IMR-90 (cell line): Measurements from ENCODE around the gene SAYSD1. TPM values are rescaled to one million over a fixed set of nuclear protein-coding genes. Genes with fewer than 3 reads are reported as not detected.

ENCODE experiments used
- ATAC-seq: fragments of 200-7000 bp; cut with Tn5 transposase; 2 replicates; pipeline ENCODE4 v1.9.1; 2020; ENCODE audit warnings: low read depth, mild to moderate bottlenecking, moderate library complexity
- BruUV-seq: library from RNA; stranded (reverse); fragments of 400-500 nt; replicated peaks from 2 replicates; lab custom pipeline; 2021; lab: Mats Ljungman, UMichigan
- CTCF ChIA-PET: fragments of 300-600 bp; formaldehyde crosslinking; extraction: SDS; loops from one replicate; lab custom pipeline; 2021; ENCODE audit warnings: antibody characterized with exemption; lab: Yijun Ruan, JAX
- POLR2A ChIA-PET: fragments of 300-600 bp; sonication (Branson Sonifier 250); formaldehyde crosslinking; loops from one replicate; lab custom pipeline; 2022; ENCODE audit warnings: antibody characterized with exemption; ENCODE audit not compliant: unreplicated experiment; lab: Charles Lee
- DNase-seq: peaks from one replicate; pipeline ENCODE4 v3.0.0; 2013
- H2AFZ ChIP-seq: replicated peaks from 2 replicates; pipeline ENCODE3; 2013; ENCODE audit warnings: low read length, mild to moderate bottlenecking; ENCODE audit not compliant: poor library complexity
- H2AK5ac ChIP-seq: 2 replicates; pipeline ENCODE4 v1.6.1; 2013; ENCODE audit warnings: low read depth, low read length, inconsistent platforms
- H2AK9ac ChIP-seq: replicated peaks from 2 replicates; pipeline ENCODE3; 2013; ENCODE audit warnings: mild to moderate bottlenecking, low read depth, low read length, moderate library complexity; ENCODE audit not compliant: poor library complexity
- H2BK120ac ChIP-seq: 2 replicates; pipeline ENCODE4 v1.6.1; 2013; ENCODE audit warnings: low read depth, low read length, inconsistent platforms
- H2BK15ac ChIP-seq: 3 replicates; pipeline ENCODE4 v1.6.1; 2013; ENCODE audit warnings: low read depth, low read length, inconsistent platforms
- H2BK20ac ChIP-seq: 2 replicates; pipeline ENCODE4 v1.6.1; 2013; ENCODE audit warnings: low read depth, mild to moderate bottlenecking, inconsistent platforms, low read length, moderate library complexity
- H2BK5ac ChIP-seq: 2 replicates; pipeline ENCODE4 v1.6.1; 2013; ENCODE audit warnings: mild to moderate bottlenecking, low read depth, low read length, inconsistent platforms; ENCODE audit not compliant: poor library complexity, severe bottlenecking
- H3K14ac ChIP-seq: replicated peaks from 2 replicates; pipeline ENCODE4 v1.6.1; 2013; ENCODE audit warnings: low read depth, low read length, inconsistent platforms
- H3K18ac ChIP-seq: 2 replicates; pipeline ENCODE4 v1.6.1; 2013; ENCODE audit warnings: low read depth, low read length, control low read depth
- H3K23ac ChIP-seq: 2 replicates; pipeline ENCODE4 v1.6.1; 2013; ENCODE audit warnings: low read depth, low read length, inconsistent platforms
- H3K27ac ChIP-seq: 2 replicates; pipeline ENCODE4 v1.5.1; 2013; ENCODE audit warnings: mild to moderate bottlenecking, control low read depth, low read length; ENCODE audit not compliant: insufficient read depth
- H3K27me3 ChIP-seq: 2 replicates; pipeline ENCODE4 v1.6.1; 2013; ENCODE audit warnings: low read length; ENCODE audit not compliant: control insufficient read depth, insufficient read depth
- H3K36me3 ChIP-seq: 2 replicates; pipeline ENCODE4 v1.6.1; 2013; ENCODE audit warnings: low read length, mixed read lengths; ENCODE audit not compliant: control insufficient read depth, insufficient read depth
- H3K4ac ChIP-seq: 2 replicates; pipeline ENCODE4 v1.6.1; 2013; ENCODE audit warnings: low read depth, low read length, inconsistent platforms
- H3K4me1 ChIP-seq: 2 replicates; pipeline ENCODE4 v1.6.1; 2013; ENCODE audit warnings: low read length, mixed read lengths; ENCODE audit not compliant: control insufficient read depth, insufficient read depth
- H3K4me2 ChIP-seq: 2 replicates; pipeline ENCODE4 v1.6.1; 2013; ENCODE audit warnings: low read depth, mild to moderate bottlenecking, control low read depth, low read length, moderate library complexity
- H3K4me3 ChIP-seq: 2 replicates; pipeline ENCODE4 v1.5.1; 2013; ENCODE audit warnings: low read depth, mild to moderate bottlenecking, control low read depth, low read length, moderate library complexity; ENCODE audit not compliant: insufficient read depth
- H3K56ac ChIP-seq: 2 replicates; pipeline ENCODE4 v1.6.1; 2013; ENCODE audit warnings: low read length, inconsistent platforms; ENCODE audit not compliant: insufficient read depth; ENCODE audit errors: extremely low read depth
- H3K79me1 ChIP-seq, 2 experiments: 2 replicates each; pipeline ENCODE4 v1.6.1; 2013; ENCODE audit warnings: low read length in 2 of 2, inconsistent platforms in 1 of 2, low read depth in 1 of 2
- H3K9ac ChIP-seq: 2 replicates; pipeline ENCODE4 v1.6.1; 2013; ENCODE audit warnings: low read depth, low read length, control low read depth
- H3K9me1 ChIP-seq: 2 replicates; pipeline ENCODE4 v1.6.1; 2013; ENCODE audit warnings: low read length, inconsistent platforms; ENCODE audit not compliant: insufficient read depth
- H3K9me3 ChIP-seq: 2 replicates; pipeline ENCODE4 v1.6.1; 2013; ENCODE audit warnings: low read length; ENCODE audit not compliant: control insufficient read depth, insufficient read depth
- H4K20me1 ChIP-seq: 2 replicates; pipeline ENCODE4 v1.6.1; 2013; ENCODE audit warnings: low read length, inconsistent platforms; ENCODE audit not compliant: insufficient read depth
- H4K5ac ChIP-seq: 2 replicates; pipeline ENCODE4 v1.6.1; 2013; ENCODE audit warnings: mild to moderate bottlenecking, low read depth, low read length, control low read depth
- H4K8ac ChIP-seq, 2 experiments: 2 replicates each; pipeline ENCODE4 v1.6.1; 2013; ENCODE audit warnings: low read depth in 2 of 2, low read length in 2 of 2, control low read depth in 1 of 2, inconsistent platforms in 1 of 2
- H4K91ac ChIP-seq: 2 replicates; pipeline ENCODE4 v1.6.1; 2013; ENCODE audit warnings: low read depth, low read length, inconsistent platforms; ENCODE audit not compliant: insufficient read depth
- BHLHE40 ChIP-seq: fragments of 150-350 bp; IDR thresholded peaks from 2 replicates; pipeline ENCODE4 v1.6.1; 2016; ENCODE audit warnings: mild to moderate bottlenecking, low read depth, low read length
- CEBPB ChIP-seq: IDR thresholded peaks from 2 replicates; pipeline ENCODE4 v1.6.1; 2012; ENCODE audit warnings: low read depth, low read length, improper control_type of control experiment
- CHD1 ChIP-seq: IDR thresholded peaks from 2 replicates; pipeline ENCODE4 v1.6.1; 2012; ENCODE audit warnings: low read depth, low read length, improper control_type of control experiment
- FOS ChIP-seq: fragments of 150-350 bp; IDR thresholded peaks from 2 replicates; pipeline ENCODE4 v1.6.1; 2016; ENCODE audit warnings: low read depth, low read length
- MAFK ChIP-seq: IDR thresholded peaks from 2 replicates; pipeline ENCODE4 v1.6.1; 2012; ENCODE audit warnings: low read depth, low read length, improper control_type of control experiment
- MAZ ChIP-seq: IDR thresholded peaks from 2 replicates; pipeline ENCODE4 v1.6.1; 2012; ENCODE audit warnings: low read depth, mild to moderate bottlenecking, low read length, improper control_type of control experiment, moderate library complexity, borderline replicate concordance
- MXI1 ChIP-seq: IDR thresholded peaks from 2 replicates; pipeline ENCODE4 v1.6.1; 2012; ENCODE audit warnings: low read depth, mild to moderate bottlenecking, low read length, moderate library complexity, borderline replicate concordance
- NFE2L2 ChIP-seq: fragments of 150-350 bp; IDR thresholded peaks from 2 replicates; pipeline ENCODE4 v1.6.1; 2016; ENCODE audit warnings: low read depth, mild to moderate bottlenecking, low read length
- POLR2A ChIP-seq: IDR thresholded peaks from 2 replicates; pipeline ENCODE4 v1.6.1; 2012; ENCODE audit warnings: mild to moderate bottlenecking, low read depth, low read length
- RAD21 ChIP-seq: IDR thresholded peaks from 2 replicates; pipeline ENCODE4 v1.6.1; 2012; ENCODE audit warnings: low read length, improper control_type of control experiment
- RCOR1 ChIP-seq: IDR thresholded peaks from 2 replicates; pipeline ENCODE4 v1.6.1; 2012; ENCODE audit warnings: mild to moderate bottlenecking, low read length, improper control_type of control experiment; ENCODE audit not compliant: insufficient replicate concordance
- RFX5 ChIP-seq: IDR thresholded peaks from 2 replicates; pipeline ENCODE4 v1.8.0; 2012; ENCODE audit warnings: low read depth, mild to moderate bottlenecking, low read length, moderate library complexity
- SMC3 ChIP-seq: fragments of 150-350 bp; IDR thresholded peaks from 2 replicates; pipeline ENCODE4 v1.6.1; 2016; ENCODE audit warnings: low read depth, mild to moderate bottlenecking, antibody characterized with exemption, low read length, moderate library complexity
- WGBS, 2 experiments: methylation state at CpG; one replicate each; pipeline versions ENCODE4 v1.1.5 to v1.1.7; 2013; ENCODE audit warnings: missing lambda C conversion rate in 2 of 2; ENCODE audit not compliant: insufficient read length in 1 of 2; ENCODE audit errors: extremely low coverage in 2 of 2; 5-methylcytosine and 5-hydroxymethylcytosine counted together
- dilution Hi-C: fragments of 300-500 bp; cut with HindIII; formaldehyde crosslinking; loops from one replicate; pipeline ENCODE4 v1.14.3; 2018; ENCODE audit warnings: low sequenced_read_pairs; ENCODE audit not compliant: unreplicated experiment
- in situ Hi-C: fragments of 300-500 bp; cut with MboI; formaldehyde crosslinking; loops from 3 replicates; pipeline ENCODE4 v1.14.3; 2019; ENCODE audit warnings: low sequenced_read_pairs, inconsistent platforms, mixed read lengths
- intact Hi-C: fragments of 100-400 bp; cut with micrococcal nuclease; formaldehyde crosslinking; loops from 2 replicates; pipeline ENCODE4 v1.10.0; 2022
- polyA plus RNA-seq, 3 experiments: library from polyadenylated mRNA; depleted of rRNA; stranded (reverse); fragments of >200 nt; gene quantifications; 2 replicates each; pipeline ENCODE4 v1.2.3, GENCODE V29; 2012; ENCODE audit warnings: low replicate concordance in 1 of 3
- total RNA-seq: library from RNA; depleted of rRNA; stranded (reverse); fragments of >200 nt; gene quantifications from 2 replicates; pipeline ENCODE4 v1.2.3, GENCODE V29; 2012
- TF ChIP-seq, protein P1 (sequence below): fragments of 150-350 bp; IDR thresholded peaks from 2 replicates; pipeline ENCODE4 v1.6.1; 2017; ENCODE audit warnings: mild to moderate bottlenecking, antibody characterized with exemption, low read length, low read depth
- TF ChIP-seq, protein P2 (sequence below): conservative IDR thresholded peaks from 2 replicates; pipeline ENCODE4 v1.5.1; 2012; ENCODE audit warnings: mild to moderate bottlenecking, low read depth, low read length, improper control_type of control experiment
- TF ChIP-seq, protein P3 (sequence below): fragments of 150-350 bp; IDR thresholded peaks from 2 replicates; pipeline ENCODE4 v1.6.1; 2016; ENCODE audit warnings: low read depth, mild to moderate bottlenecking, low read length, moderate library complexity, borderline replicate concordance

Gene SAYSD1
- total and polyA plus RNA-seq, 2 of the 4 experiments (the other 2 are of a cell fraction): 5.7 to 5.9 TPM

DNA sequence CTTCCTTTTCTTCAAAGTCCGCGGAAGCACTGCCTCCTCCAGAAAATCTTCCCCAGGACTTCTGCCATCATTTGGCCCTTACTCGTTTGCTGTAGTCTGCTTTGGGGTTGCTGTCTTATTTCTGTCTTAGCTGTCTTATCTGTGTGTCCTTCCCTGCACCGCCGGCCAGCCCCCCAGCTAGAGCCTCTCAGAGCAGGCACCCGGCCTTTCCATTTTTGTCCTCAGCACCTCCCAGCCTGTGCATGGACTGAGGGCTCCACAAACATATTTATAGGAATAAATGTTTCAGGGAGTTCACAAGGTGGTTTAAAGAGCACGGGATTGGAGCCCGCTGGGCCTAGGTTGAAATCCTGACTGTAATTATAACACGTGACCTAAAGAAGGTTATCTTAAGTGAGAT, 58.3 kb downstream of the SAYSD1 start:
- H2AFZ ChIP-seq: no peak overlapping the region
- no peaks in the 10 kb centered on the region for H4K20me1 ChIP-seq
- no peaks in the 10 kb centered on the region for H3K9me3 ChIP-seq
- POLR2A ChIA-PET: no interaction called here
- ATAC-seq: no peak
- dilution Hi-C loops (no loop called here), in situ Hi-C loops (no loop called here), intact Hi-C loops (no loop called here)
- H2BK15ac ChIP-seq: no peak overlapping the region
- no peak overlapping the region for H2AK9ac ChIP-seq
- H3K4me1 ChIP-seq: no peaks in the 10 kb centered on the region
- no peak overlapping the region for H3K14ac ChIP-seq
- H3K27me3 ChIP-seq: peaks cover 10% of the 10 kb centered on the region
- H3K79me1 ChIP-seq: no peaks in the 10 kb centered on the region
- no peak overlapping the region for H2BK120ac ChIP-seq
- no peak overlapping the region for H4K8ac ChIP-seq
- no peak overlapping the region for H2AK5ac ChIP-seq
- no peak overlapping the region for H3K23ac ChIP-seq
- DNase-seq: no peak
- TF ChIP-seq MAZ: no peak
- no peak for TF ChIP-seq RAD21
- no peak for TF ChIP-seq FOS
- no peak for TF ChIP-seq MXI1
- TF ChIP-seq CEBPB: no peak
- TF ChIP-seq, protein P1, sequence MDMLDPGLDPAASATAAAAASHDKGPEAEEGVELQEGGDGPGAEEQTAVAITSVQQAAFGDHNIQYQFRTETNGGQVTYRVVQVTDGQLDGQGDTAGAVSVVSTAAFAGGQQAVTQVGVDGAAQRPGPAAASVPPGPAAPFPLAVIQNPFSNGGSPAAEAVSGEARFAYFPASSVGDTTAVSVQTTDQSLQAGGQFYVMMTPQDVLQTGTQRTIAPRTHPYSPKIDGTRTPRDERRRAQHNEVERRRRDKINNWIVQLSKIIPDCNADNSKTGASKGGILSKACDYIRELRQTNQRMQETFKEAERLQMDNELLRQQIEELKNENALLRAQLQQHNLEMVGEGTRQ: no peak
- TF ChIP-seq POLR2A: no peak
- TF ChIP-seq BHLHE40: no peak
- TF ChIP-seq RCOR1: no peak
- no peak for TF ChIP-seq NFE2L2
- TF ChIP-seq CHD1: no peak
- TF ChIP-seq, protein P2, sequence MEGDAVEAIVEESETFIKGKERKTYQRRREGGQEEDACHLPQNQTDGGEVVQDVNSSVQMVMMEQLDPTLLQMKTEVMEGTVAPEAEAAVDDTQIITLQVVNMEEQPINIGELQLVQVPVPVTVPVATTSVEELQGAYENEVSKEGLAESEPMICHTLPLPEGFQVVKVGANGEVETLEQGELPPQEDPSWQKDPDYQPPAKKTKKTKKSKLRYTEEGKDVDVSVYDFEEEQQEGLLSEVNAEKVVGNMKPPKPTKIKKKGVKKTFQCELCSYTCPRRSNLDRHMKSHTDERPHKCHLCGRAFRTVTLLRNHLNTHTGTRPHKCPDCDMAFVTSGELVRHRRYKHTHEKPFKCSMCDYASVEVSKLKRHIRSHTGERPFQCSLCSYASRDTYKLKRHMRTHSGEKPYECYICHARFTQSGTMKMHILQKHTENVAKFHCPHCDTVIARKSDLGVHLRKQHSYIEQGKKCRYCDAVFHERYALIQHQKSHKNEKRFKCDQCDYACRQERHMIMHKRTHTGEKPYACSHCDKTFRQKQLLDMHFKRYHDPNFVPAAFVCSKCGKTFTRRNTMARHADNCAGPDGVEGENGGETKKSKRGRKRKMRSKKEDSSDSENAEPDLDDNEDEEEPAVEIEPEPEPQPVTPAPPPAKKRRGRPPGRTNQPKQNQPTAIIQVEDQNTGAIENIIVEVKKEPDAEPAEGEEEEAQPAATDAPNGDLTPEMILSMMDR: no peak
- no peak for TF ChIP-seq MAFK
- TF ChIP-seq RFX5: no peak
- no peak for TF ChIP-seq SMC3
- TF ChIP-seq, protein P3, sequence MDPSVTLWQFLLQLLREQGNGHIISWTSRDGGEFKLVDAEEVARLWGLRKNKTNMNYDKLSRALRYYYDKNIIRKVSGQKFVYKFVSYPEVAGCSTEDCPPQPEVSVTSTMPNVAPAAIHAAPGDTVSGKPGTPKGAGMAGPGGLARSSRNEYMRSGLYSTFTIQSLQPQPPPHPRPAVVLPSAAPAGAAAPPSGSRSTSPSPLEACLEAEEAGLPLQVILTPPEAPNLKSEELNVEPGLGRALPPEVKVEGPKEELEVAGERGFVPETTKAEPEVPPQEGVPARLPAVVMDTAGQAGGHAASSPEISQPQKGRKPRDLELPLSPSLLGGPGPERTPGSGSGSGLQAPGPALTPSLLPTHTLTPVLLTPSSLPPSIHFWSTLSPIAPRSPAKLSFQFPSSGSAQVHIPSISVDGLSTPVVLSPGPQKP: no peak
- no peak overlapping the region for H2BK5ac ChIP-seq
- H3K36me3 ChIP-seq: no peaks in the 10 kb centered on the region
- H3K4me2 ChIP-seq: no peak overlapping the region
- no peak overlapping the region for H3K56ac ChIP-seq
- no peak overlapping the region for H3K27ac ChIP-seq
- WGBS, 2 experiments: no CpG with 5 or more reads among the region's 9 CpGs
- no peak overlapping the region for H4K5ac ChIP-seq
- no peak overlapping the region for H3K9ac ChIP-seq
- no peaks in the 10 kb centered on the region for H3K9me1 ChIP-seq
- H2BK20ac ChIP-seq: no peak overlapping the region
- BruUV-seq: no TSS peak
- CTCF ChIA-PET: no interaction called here
- no peak overlapping the region for H3K18ac ChIP-seq
- H3K4ac ChIP-seq: no peak overlapping the region
- H3K4me3 ChIP-seq: no peak overlapping the region
- no peak overlapping the region for H4K91ac ChIP-seq
